Astrocyte (in vitro differentiated cells and primary cell): ENCODE data around the gene MAP1LC3C. TPM values are rescaled to one million over a fixed set of nuclear protein-coding genes. Genes with fewer than 3 reads are reported as not detected.
"Not testable (repeated sequence)": the region's sequence is repeated elsewhere in the genome, so short reads cannot be mapped to it uniquely, and the experiment has no call there.

Experiments used
- DNase-seq: peaks from one replicate; pipeline ENCODE4 v3.0.0-alpha.2; 2010; ENCODE audit warnings: low read depth
- FAIRE-seq: peaks from 2 replicates; lab custom pipeline; 2011; peaks lifted over from hg19 to GRCh38; lab: Jason Lieb, UNC
- H2AFZ ChIP-seq: 2 replicates; pipeline ENCODE4 v1.6.0; 2012; ENCODE audit warnings: low read depth, low read length, inconsistent platforms
- H3K27ac ChIP-seq: 2 replicates; pipeline ENCODE4 v1.5.1; 2011; ENCODE audit warnings: low read depth, low read length, inconsistent platforms
- H3K27me3 ChIP-seq: 2 replicates; pipeline ENCODE4 v1.6.0; 2011; ENCODE audit warnings: low read length, inconsistent platforms; ENCODE audit not compliant: insufficient read depth
- H3K36me3 ChIP-seq: 2 replicates; pipeline ENCODE4 v1.5.1; 2011; ENCODE audit warnings: low read length, inconsistent platforms; ENCODE audit not compliant: insufficient read depth
- H3K4me1 ChIP-seq: 2 replicates; pipeline ENCODE4 v1.5.1; 2011; ENCODE audit warnings: low read length, inconsistent platforms; ENCODE audit not compliant: insufficient read depth
- H3K4me2 ChIP-seq: 2 replicates; pipeline ENCODE4 v1.6.0; 2012; ENCODE audit warnings: low read length, inconsistent platforms
- H3K4me3 ChIP-seq: 2 replicates; pipeline ENCODE4 v1.5.1; 2011; ENCODE audit warnings: low read depth, mild to moderate bottlenecking, low read length, inconsistent platforms; ENCODE audit not compliant: insufficient read depth
- H3K79me2 ChIP-seq: 2 replicates; pipeline ENCODE4 v1.6.0; 2012; ENCODE audit warnings: mild to moderate bottlenecking, low read length, inconsistent platforms; ENCODE audit not compliant: insufficient read depth
- H3K9ac ChIP-seq: 2 replicates; pipeline ENCODE4 v1.6.0; 2012; ENCODE audit warnings: mild to moderate bottlenecking, low read length, inconsistent platforms
- H3K9me3 ChIP-seq: 2 replicates; pipeline ENCODE4 v1.5.1; 2012; ENCODE audit warnings: low read depth, mild to moderate bottlenecking, low read length, inconsistent platforms; ENCODE audit not compliant: insufficient read depth
- H4K20me1 ChIP-seq: 2 replicates; pipeline ENCODE4 v1.6.0; 2012; ENCODE audit warnings: low read length, inconsistent platforms; ENCODE audit not compliant: insufficient read depth
- H3K27ac Mint-ChIP-seq: one replicate; pipeline ENCODE4 v1.8.0; 2021; ENCODE audit warnings: mild to moderate bottlenecking, mixed read lengths; ENCODE audit not compliant: unreplicated experiment
- H3K27me3 Mint-ChIP-seq: one replicate; pipeline ENCODE4 v1.8.0; 2021; ENCODE audit warnings: low read depth, mixed read lengths; ENCODE audit not compliant: unreplicated experiment
- H3K36me3 Mint-ChIP-seq: one replicate; pipeline ENCODE4 v1.8.0; 2021; ENCODE audit warnings: low read depth, mixed read lengths; ENCODE audit not compliant: unreplicated experiment
- H3K4me1 Mint-ChIP-seq: one replicate; pipeline ENCODE4 v1.8.0; 2021; ENCODE audit warnings: low read depth, mixed read lengths; ENCODE audit not compliant: unreplicated experiment
- H3K4me3 Mint-ChIP-seq: one replicate; pipeline ENCODE4 v1.8.0; 2021; ENCODE audit warnings: mild to moderate bottlenecking, moderate library complexity, mixed read lengths; ENCODE audit not compliant: unreplicated experiment
- H3K9me3 Mint-ChIP-seq: one replicate; pipeline ENCODE4 v1.8.0; 2021; ENCODE audit warnings: mild to moderate bottlenecking, mixed read lengths; ENCODE audit not compliant: unreplicated experiment
- EZH2 ChIP-seq: IDR thresholded peaks from 2 replicates; pipeline ENCODE4 v1.6.1; 2012; ENCODE audit warnings: mild to moderate bottlenecking, low read length, inconsistent platforms; ENCODE audit not compliant: insufficient read depth
- total RNA-seq: library from RNA; stranded (reverse); gene quantifications from 2 replicates; pipeline ENCODE4 v1.2.1, GENCODE V29; 2021
- TF ChIP-seq, protein P1 (sequence below): IDR thresholded peaks from 2 replicates; pipeline ENCODE4 v1.5.1; 2011; ENCODE audit warnings: low read depth, mild to moderate bottlenecking, inconsistent platforms, low read length, moderate library complexity; ENCODE audit not compliant: insufficient read depth

The MAP1LC3C gene
- total RNA-seq, 1 donor from 2014 or later = 9.9 TPM

DNA sequence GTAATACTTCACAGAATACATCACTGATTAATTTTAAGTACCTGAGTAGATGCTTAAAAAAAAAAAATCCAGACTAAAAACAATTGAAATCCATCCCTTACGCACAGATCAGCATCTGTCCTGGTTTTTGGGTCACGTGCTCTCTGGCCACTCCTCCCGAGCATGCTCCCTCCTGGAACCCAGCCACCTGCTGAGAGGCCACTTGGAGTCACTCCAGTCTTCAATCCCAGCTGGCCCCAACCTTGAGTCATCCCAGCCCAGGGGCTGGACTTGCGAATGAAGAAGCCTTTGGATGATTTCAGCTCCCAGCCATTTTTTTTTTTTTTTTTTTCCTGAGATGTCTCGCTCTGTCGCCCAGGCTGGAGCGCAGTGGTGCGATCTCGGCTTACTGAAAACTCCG is 8.9 kb downstream of the MAP1LC3C start:
- FAIRE-seq (no peak), DNase-seq (peak; percentile 92)
- H3K27me3 ChIP-seq = no peaks in the 10 kb centered on the region
- no peaks in the 10 kb centered on the region for H3K27me3 Mint-ChIP-seq
- no peak overlapping the region for H3K4me2 ChIP-seq
- no peak overlapping the region for H3K27ac Mint-ChIP-seq
- H3K9ac ChIP-seq = no peak overlapping the region
- peaks cover 5% of the 10 kb centered on the region for H3K4me1 ChIP-seq
- no peaks in the 10 kb centered on the region for H4K20me1 ChIP-seq
- H3K36me3 Mint-ChIP-seq = no peaks in the 10 kb centered on the region
- no peaks in the 10 kb centered on the region for H3K9me3 Mint-ChIP-seq
- TF ChIP-seq, protein P1, sequence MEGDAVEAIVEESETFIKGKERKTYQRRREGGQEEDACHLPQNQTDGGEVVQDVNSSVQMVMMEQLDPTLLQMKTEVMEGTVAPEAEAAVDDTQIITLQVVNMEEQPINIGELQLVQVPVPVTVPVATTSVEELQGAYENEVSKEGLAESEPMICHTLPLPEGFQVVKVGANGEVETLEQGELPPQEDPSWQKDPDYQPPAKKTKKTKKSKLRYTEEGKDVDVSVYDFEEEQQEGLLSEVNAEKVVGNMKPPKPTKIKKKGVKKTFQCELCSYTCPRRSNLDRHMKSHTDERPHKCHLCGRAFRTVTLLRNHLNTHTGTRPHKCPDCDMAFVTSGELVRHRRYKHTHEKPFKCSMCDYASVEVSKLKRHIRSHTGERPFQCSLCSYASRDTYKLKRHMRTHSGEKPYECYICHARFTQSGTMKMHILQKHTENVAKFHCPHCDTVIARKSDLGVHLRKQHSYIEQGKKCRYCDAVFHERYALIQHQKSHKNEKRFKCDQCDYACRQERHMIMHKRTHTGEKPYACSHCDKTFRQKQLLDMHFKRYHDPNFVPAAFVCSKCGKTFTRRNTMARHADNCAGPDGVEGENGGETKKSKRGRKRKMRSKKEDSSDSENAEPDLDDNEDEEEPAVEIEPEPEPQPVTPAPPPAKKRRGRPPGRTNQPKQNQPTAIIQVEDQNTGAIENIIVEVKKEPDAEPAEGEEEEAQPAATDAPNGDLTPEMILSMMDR = no peak
- no peak overlapping the region for H3K4me3 Mint-ChIP-seq
- H3K79me2 ChIP-seq = no peaks in the 10 kb centered on the region
- H3K4me3 ChIP-seq = no peak overlapping the region
- no peak overlapping the region for H3K27ac ChIP-seq
- peaks cover 13% of the 10 kb centered on the region for H3K4me1 Mint-ChIP-seq
- no peaks in the 10 kb centered on the region for H3K36me3 ChIP-seq
- H3K9me3 ChIP-seq = no peaks in the 10 kb centered on the region
- H2AFZ ChIP-seq = no peak overlapping the region

GRCh38 chr1:241988389-241988930 is 10.4 kb downstream of the MAP1LC3C start:
- H3K4me1 Mint-ChIP-seq = peaks cover 13% of the 10 kb centered on the region
- not testable (repeated sequence) for H3K27me3 Mint-ChIP-seq, H3K27ac ChIP-seq

DNA sequence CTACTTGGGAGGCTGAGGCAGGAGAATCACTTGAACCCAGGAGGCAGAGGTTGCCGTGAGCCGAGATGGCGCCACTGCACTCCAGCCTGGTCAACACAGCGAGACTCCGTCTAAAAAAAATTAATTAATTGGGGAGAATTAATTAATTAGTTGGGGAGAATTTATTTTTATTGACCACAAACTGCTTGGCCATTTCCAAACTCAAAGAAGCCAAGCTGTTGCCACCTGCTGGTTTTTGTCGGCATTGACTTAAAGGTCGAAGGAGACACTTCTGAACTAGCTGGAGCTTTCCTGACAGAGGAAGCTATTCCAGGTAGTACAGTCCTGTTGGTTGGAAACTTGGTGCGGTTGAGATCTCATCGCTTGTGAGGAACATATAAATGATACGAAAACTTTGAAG is 13.1 kb downstream of the MAP1LC3C start:
- peaks cover 5% of the 10 kb centered on the region for H3K4me1 ChIP-seq
- peaks cover 13% of the 10 kb centered on the region for H3K4me1 Mint-ChIP-seq
- no peak overlapping the region for H3K4me3 Mint-ChIP-seq
- H3K27ac Mint-ChIP-seq = no peak overlapping the region
- no peak for FAIRE-seq
- H3K79me2 ChIP-seq = no peaks in the 10 kb centered on the region
- no peak overlapping the region for H3K4me3 ChIP-seq
- no peak overlapping the region for H3K9ac ChIP-seq
- H3K4me2 ChIP-seq = no peak overlapping the region
- no peaks in the 10 kb centered on the region for H3K9me3 Mint-ChIP-seq
- no peak overlapping the region for H2AFZ ChIP-seq
- no peaks in the 10 kb centered on the region for H3K36me3 ChIP-seq
- TF ChIP-seq EZH2 = no peak
- TF ChIP-seq, protein P1 = peak; percentile 64
- H3K36me3 Mint-ChIP-seq = no peaks in the 10 kb centered on the region
- H3K27me3 ChIP-seq = no peaks in the 10 kb centered on the region
- H3K27me3 Mint-ChIP-seq = no peaks in the 10 kb centered on the region
- DNase-seq = no peak
- no peaks in the 10 kb centered on the region for H3K9me3 ChIP-seq
- no peak overlapping the region for H3K27ac ChIP-seq
- H4K20me1 ChIP-seq = no peaks in the 10 kb centered on the region

More at GRCh38 chr1:241988389-241988930, 10.4 kb downstream of the MAP1LC3C start:
- H3K79me2 ChIP-seq, H3K4me2 ChIP-seq, FAIRE-seq, H3K36me3 Mint-ChIP-seq, H3K9me3 Mint-ChIP-seq, H3K27ac Mint-ChIP-seq, H2AFZ ChIP-seq, H4K20me1 ChIP-seq, H3K4me3 ChIP-seq, H3K36me3 ChIP-seq, H3K4me1 ChIP-seq, DNase-seq, H3K9ac ChIP-seq, H3K27me3 ChIP-seq, H3K9me3 ChIP-seq, H3K4me3 Mint-ChIP-seq: not testable (repeated sequence)
